Fibroblast of pulmonary artery (primary cell): ENCODE measurements around the gene GRIK3.

Experiments
- DNase-seq: peaks from one replicate; pipeline ENCODE4 v3.0.0-alpha.2; 2010; ENCODE audit warnings: low read depth
- H3K4me3 ChIP-seq: replicated peaks from 2 replicates; pipeline ENCODE4 v1.5.1; 2011; ENCODE audit warnings: low read depth, mild to moderate bottlenecking, control low read depth, low read length, moderate library complexity
- TF ChIP-seq, protein P1 (sequence below): IDR thresholded peaks from 2 replicates; pipeline ENCODE4 v1.5.1; 2011; ENCODE audit warnings: mild to moderate bottlenecking, control low read depth, low read length, inconsistent platforms; ENCODE audit errors: missing control alignments

Gene GRIK3

DNA sequence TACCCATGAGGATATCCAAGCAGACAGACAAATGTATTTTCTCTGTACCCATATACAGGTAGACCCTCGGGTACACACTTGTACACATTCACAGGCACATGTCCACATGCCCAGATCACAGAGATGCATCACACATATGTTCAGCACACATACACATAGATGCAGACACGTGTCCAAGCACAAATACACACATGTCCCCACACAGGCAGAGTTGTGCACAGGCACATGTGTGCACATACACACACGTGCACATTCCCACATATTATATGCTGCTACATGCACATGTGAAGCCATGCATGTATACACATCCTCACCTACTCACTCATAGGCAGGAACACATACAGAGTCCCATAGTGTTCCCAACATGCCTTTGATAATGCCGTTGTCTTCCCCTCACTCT lies 219.5 kb downstream of the GRIK3 start:
- DNase-seq = no peak
- TF ChIP-seq, protein P1, sequence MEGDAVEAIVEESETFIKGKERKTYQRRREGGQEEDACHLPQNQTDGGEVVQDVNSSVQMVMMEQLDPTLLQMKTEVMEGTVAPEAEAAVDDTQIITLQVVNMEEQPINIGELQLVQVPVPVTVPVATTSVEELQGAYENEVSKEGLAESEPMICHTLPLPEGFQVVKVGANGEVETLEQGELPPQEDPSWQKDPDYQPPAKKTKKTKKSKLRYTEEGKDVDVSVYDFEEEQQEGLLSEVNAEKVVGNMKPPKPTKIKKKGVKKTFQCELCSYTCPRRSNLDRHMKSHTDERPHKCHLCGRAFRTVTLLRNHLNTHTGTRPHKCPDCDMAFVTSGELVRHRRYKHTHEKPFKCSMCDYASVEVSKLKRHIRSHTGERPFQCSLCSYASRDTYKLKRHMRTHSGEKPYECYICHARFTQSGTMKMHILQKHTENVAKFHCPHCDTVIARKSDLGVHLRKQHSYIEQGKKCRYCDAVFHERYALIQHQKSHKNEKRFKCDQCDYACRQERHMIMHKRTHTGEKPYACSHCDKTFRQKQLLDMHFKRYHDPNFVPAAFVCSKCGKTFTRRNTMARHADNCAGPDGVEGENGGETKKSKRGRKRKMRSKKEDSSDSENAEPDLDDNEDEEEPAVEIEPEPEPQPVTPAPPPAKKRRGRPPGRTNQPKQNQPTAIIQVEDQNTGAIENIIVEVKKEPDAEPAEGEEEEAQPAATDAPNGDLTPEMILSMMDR = no peak
- H3K4me3 ChIP-seq = no peak overlapping the region

DNA sequence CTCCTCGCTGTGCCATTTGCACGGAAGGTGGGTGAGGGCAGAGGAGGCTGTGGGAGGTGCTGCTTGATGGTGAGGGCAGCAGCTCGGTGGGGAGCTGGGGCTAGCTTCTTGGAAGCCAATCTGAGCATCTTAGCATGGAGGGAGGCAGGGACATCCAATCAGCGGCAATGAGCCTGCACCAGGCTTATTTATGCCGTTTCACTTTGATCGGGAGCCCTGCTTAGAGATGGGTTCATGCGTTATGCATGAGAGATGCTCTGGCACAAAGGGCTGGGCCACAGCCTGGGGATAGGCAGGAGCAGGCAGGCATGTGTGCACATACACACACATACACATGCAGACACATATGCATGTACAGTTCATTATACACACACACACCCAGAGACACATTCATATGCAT lies 220.2 kb downstream of the GRIK3 start:
- no peak overlapping the region for H3K4me3 ChIP-seq
- TF ChIP-seq, protein P1 = no peak
- no peak for DNase-seq

DNA sequence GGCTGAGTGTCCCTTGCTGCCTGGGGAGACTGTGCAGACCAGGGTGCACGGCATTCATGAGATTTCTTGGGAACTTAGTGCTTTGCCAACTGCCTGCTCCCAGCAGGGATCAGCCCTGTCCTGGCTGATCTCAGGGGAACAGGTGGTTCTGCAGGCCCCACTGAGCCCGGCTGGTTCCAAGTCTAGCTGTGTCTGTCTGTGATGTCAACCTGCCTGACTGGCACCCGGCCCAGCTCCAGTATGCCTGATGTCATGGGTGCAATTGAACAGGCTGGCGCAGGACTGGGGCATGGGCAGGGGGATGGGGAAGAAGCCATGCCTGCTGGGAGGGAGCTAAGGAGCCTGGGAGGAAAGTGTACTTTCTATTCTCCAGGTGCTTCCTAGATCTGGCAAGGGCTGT lies 227.1 kb downstream of the GRIK3 start:
- H3K4me3 ChIP-seq = no peak overlapping the region
- DNase-seq = no peak
- TF ChIP-seq, protein P1 = no peak

DNA sequence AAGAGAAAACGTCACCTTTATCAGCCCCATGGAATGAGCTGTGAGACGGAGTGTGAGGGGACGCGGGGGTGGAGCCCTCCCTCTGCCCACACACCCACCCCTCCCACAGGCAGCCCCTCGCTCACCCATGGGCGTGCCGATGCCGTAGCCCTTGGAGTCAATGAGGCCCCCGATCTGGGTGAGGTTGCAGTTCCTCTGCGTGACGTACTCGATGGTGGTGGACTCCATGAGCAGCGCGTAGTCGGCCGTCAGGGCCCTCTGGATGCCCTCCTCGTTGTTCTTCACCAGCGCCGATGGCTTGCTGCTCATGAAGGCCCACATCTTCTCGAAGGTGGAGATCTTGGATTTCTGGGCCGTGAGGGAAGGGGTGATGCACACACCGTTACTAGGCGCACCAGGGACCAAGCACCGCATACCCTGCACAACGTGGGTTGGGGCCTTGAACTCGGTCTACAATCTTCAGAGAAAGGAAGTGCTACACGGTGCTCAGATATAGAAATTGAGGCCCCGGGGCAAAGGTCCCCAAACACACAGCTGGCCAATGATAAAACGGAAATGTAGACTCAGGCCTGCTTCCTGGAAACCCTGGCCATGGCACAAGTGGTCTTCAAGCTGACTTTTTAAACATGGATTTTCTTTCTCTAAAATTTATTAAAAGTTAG lies 228.2 kb downstream of the GRIK3 start:
- DNase-seq = no peak
- TF ChIP-seq, protein P1 = no peak

DNA sequence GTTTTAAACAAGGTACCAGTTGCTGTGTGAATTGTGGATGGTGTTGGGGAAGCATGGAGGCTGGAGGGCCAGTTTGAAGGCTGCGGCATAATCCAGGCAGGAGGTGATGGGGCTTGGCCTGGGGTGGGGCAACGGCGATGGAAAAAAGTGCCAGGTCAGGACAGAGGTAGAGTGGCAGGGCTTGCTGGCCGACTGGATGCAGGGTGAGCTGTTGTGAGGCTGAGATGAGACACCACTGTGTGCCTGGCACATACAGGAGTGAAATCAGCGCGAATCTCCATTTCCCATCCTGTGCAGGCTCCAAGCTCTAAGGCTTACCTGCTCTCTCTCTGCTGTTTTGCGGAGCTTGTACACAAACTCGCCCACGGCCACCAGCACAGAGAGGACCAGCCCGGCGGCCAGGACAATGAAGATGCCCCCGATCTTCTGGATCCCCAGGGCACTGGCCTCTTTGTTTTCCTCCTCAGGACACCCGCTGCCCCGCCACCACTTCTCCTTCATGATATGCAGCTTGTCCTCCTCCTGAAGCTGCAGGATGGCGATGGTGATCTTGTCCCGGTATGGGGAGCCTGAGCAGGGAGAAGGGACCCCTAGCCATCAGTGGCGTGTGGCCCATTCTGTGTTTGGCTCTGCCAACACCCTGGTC lies 229.5 kb downstream of the GRIK3 start:
- TF ChIP-seq, protein P1 = no peak
- DNase-seq = no peak
- no peak overlapping the region for H3K4me3 ChIP-seq

More for the DNA sequence above, 228.2 kb downstream of the GRIK3 start:
- H3K4me3 ChIP-seq = no peak overlapping the region

DNA sequence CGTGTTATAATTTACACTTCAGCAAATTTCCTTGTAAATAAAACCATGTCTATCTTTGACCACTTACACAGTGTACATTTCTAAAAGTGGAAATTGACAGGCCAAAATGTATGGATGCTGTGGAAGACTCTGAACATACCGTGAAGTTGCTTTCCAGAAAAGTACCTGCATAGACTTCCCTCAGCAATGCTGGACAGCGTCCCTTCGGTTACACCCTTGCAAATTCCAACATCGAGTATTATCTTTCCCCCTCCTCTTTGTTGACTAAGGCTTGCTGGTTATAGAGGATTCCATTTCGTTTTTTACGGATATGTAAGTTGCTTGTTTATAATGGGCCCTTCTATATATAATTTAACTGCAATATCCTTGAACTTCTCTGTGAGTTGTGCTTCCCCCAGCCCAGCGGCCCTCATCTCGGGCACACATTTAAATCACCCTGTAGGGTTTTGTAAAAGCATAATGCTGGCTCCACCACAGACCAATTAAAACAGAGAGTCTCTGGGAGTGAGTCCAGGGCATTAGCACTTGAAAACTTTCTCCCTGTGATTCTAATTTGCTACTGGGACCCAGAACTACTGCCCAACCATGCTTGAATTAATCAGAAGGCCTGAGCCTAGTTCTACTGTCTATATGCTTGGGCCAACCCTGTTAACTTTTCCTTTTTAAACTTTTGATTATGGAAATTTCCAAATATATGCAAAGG lies 230.3 kb downstream of the GRIK3 start:
- no peak for DNase-seq
- TF ChIP-seq, protein P1 = no peak

More for the DNA sequence above, 230.3 kb downstream of the GRIK3 start:
- no peak overlapping the region for H3K4me3 ChIP-seq
